Esophagus muscularis mucosa (tissue), 4 donors: Measurements from ENCODE around the gene POFUT2. TPM values are rescaled to one million over a fixed set of nuclear protein-coding genes. Genes with fewer than 3 reads are reported as not detected.
A peak's percentile ranks its signal among the peaks of the same experiment; 100 is the strongest.

ENCODE experiments used
- DNase-seq: peaks from one replicate; pipeline ENCODE4 v3.0.0-alpha.2; 2017; ENCODE audit errors: extremely low spot score
- H3K27ac ChIP-seq, 4 donors: fragments of 200-600 bp; sonication (generic); replicated peaks in 1 of 4; 1 replicate in 3 of 4; 2 replicates in 1 of 4; pipeline ENCODE4 v1.5.1; 2016 to 2019; ENCODE audit warnings: mild to moderate bottlenecking in 1 of 4
- H3K27me3 ChIP-seq, 4 donors: fragments of 200-600 bp; sonication (generic); one replicate each; pipeline versions ENCODE4 v1.5.1 to v1.6.0; 2016 to 2019
- H3K36me3 ChIP-seq, 4 donors: fragments of 200-600 bp; sonication (generic); one replicate each; pipeline ENCODE4 v1.5.1; 2016 to 2019
- H3K4me1 ChIP-seq, 4 donors: fragments of 200-600 bp; sonication (generic); one replicate each; pipeline ENCODE4 v1.5.1; 2016 to 2019
- H3K4me3 ChIP-seq, 4 donors: fragments of 200-600 bp; sonication (generic); 1 replicate in 2 of 4; 2 replicates in 2 of 4; pipeline ENCODE4 v1.5.1; 2016 to 2019; ENCODE audit warnings: mild to moderate bottlenecking in 4 of 4, moderate library complexity in 1 of 4
- H3K9me3 ChIP-seq, 4 donors: fragments of 200-600 bp; sonication (generic); 1 replicate in 3 of 4; 2 replicates in 1 of 4; pipeline ENCODE4 v1.5.1; 2016 to 2019
- EP300 ChIP-seq: sonication (generic); formaldehyde crosslinking; IDR thresholded peaks from one replicate; pipeline ENCODE4 v1.6.1; 2017; ENCODE audit warnings: antibody characterized with exemption
- POLR2A ChIP-seq: fragments of 450-650 bp; IDR thresholded peaks from one replicate; pipeline ENCODE4 v1.6.1; 2017; ENCODE audit warnings: antibody characterized with exemption, moderate library complexity, mild to moderate bottlenecking, low read depth
- POLR2AphosphoS5 ChIP-seq, 2 donors: sonication (generic); formaldehyde crosslinking; IDR thresholded peaks; one replicate each; pipeline ENCODE4 v1.6.1; 2017; ENCODE audit warnings: antibody characterized with exemption in 2 of 2
- WGBS: methylation state at CpG from one replicate; pipeline ENCODE4 v1.1.5; 2018; 5-methylcytosine and 5-hydroxymethylcytosine counted together
- intact Hi-C: fragments of 100-400 bp; cut with DNase I; formaldehyde crosslinking; loops from one replicate; pipeline ENCODE4 v1.15.1; 2023
- total RNA-seq, 4 donors: library from RNA; depleted of rRNA; stranded (reverse); fragments of >200 nt; gene quantifications; one replicate each; pipeline versions ENCODE4 v1.1.0 to v1.2.1, GENCODE V29; 2016
- TF ChIP-seq, protein P1 (sequence below), 3 experiments: fragments of 200-600 bp in 2 of 3; fragments of 450-650 bp in 1 of 3; sonication (generic) in 2 of 3; IDR thresholded peaks; one replicate each; pipeline ENCODE4 v1.5.1; 2017 to 2019; ENCODE audit warnings: antibody characterized with exemption in 3 of 3, mild to moderate bottlenecking in 2 of 3, moderate library complexity in 1 of 3

Gene POFUT2
- total RNA-seq, 4 donors from 2014 or later, result 15.8 to 21.6 (median 18.7) TPM

DNA sequence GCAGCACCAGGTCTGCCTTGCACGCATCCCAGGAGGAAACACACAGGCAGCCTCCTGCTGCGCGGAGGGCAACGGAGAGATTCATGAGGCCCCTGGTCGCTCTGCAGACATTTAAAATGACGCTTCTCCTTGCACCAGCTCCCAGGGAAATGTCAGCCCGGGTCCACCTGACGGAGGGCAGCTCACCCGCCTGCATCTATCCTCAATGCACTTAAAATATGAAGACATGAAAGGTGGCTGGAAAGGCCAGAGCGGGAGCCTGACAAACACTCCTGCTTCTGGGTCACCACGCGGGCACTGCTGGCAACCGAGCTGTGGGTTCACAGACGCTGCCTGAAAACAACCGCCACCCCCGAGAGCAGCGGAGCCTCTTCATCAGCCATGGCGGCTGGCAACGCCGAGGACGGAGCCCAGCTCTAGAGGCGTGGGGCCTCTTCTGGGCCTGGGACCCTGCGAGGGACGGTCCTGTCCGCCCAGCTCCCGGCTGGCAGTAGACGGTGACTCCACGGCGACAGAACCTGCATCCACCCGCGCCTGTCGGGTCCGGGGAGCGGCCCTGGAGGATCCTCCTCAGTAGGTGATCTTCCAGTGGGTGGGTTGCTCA lies 22.7 kb downstream of the POFUT2 start:
- DNase-seq, result no peak
- H3K27ac ChIP-seq, result no peak overlapping the region
- intact Hi-C loops, result no loop called here
- no peaks in the 10 kb centered on the region for H3K4me1 ChIP-seq
- TF ChIP-seq POLR2AphosphoS5 (IDR thresholded peaks at IDR 0.05) (no peak), EP300 (no peak), POLR2A (no peak)
- TF ChIP-seq, protein P1, sequence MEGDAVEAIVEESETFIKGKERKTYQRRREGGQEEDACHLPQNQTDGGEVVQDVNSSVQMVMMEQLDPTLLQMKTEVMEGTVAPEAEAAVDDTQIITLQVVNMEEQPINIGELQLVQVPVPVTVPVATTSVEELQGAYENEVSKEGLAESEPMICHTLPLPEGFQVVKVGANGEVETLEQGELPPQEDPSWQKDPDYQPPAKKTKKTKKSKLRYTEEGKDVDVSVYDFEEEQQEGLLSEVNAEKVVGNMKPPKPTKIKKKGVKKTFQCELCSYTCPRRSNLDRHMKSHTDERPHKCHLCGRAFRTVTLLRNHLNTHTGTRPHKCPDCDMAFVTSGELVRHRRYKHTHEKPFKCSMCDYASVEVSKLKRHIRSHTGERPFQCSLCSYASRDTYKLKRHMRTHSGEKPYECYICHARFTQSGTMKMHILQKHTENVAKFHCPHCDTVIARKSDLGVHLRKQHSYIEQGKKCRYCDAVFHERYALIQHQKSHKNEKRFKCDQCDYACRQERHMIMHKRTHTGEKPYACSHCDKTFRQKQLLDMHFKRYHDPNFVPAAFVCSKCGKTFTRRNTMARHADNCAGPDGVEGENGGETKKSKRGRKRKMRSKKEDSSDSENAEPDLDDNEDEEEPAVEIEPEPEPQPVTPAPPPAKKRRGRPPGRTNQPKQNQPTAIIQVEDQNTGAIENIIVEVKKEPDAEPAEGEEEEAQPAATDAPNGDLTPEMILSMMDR (IDR thresholded peaks at IDR 0.05), result no peak
- H3K36me3 ChIP-seq, result peaks cover 28 to 74% (median 62%) of the 10 kb centered on the region in 4 donors
- no peaks in the 10 kb centered on the region for H3K9me3 ChIP-seq
- H3K4me3 ChIP-seq, result no peak overlapping the region
- H3K27me3 ChIP-seq, result no peaks in the 10 kb centered on the region
- WGBS, result 96% methylated on average over 14 of the region's 34 CpGs

DNA sequence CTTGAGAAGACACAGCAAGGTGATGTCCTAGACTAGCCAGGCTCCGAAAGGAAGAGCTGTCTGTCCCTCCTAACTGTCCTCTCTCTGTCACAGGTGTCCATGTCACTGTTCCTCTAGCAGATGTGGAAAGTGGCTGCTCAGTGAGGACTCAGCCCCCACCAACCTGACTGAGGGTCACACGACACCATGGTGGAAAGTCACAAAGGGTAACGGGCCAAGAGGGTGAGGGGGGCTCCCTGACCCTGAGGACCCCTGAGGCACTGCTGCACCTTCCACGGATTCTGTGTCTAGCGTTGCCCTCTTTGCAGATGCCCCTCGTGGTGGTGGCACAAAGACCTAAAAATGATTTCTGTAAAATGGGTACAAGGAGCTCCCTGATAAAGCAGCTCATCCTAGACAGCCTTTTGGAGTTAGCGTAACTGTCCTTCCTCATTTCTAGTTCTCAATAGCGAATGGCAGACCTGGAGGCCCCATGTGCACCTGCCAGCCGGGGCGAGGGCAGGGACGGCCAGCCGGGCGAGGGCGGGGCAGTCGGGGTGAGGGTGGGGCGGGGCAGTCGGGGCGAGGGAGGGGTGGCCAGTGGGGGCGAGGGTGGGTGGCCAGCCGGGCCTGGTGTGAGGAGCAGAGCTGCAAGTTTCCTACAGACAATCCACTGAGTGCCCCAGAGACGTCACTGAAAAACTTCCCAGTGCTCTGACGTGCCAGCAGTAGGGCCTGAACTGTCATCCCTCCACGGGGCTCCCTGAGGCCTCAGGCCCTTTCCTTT lies 23.4 kb downstream of the POFUT2 start:
- no peaks in the 10 kb centered on the region for H3K9me3 ChIP-seq
- DNase-seq, result no peak
- peaks cover 28 to 67% (median 55%) of the 10 kb centered on the region in 4 donors for H3K36me3 ChIP-seq
- H3K4me3 ChIP-seq, result no peak overlapping the region
- 91% methylated on average over 15 of the region's 23 CpGs for WGBS
- no peaks in the 10 kb centered on the region for H3K4me1 ChIP-seq
- TF ChIP-seq, protein P1 (IDR thresholded peaks at IDR 0.05), result no peak
- TF ChIP-seq POLR2A (no peak), POLR2AphosphoS5 (IDR thresholded peaks at IDR 0.05) (no peak), EP300 (no peak)
- intact Hi-C loops, result no loop called here
- no peak overlapping the region for H3K27ac ChIP-seq
- H3K27me3 ChIP-seq, result no peaks in the 10 kb centered on the region

DNA sequence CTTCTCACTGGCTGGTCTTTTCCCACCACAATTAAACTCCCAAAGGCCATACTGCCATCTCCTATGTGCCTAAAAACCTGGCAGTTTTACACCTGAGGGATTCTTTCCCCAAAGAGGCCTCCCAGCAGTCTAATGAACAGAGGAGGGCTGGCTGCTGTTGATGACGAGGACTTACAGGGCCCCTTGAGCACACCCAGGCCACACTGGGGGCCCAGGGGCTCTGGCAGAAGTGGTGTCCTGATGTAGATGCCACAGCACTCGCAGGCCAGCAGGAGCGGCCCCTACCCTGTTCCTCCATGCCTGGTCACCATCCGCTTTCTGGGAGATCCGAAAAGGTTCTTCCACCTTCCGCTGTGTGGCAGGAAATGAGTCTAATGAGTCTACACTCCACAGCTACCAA lies 24.2 kb downstream of the POFUT2 start:
- Histone ChIP-seq H3K27me3 (no peaks in the 10 kb centered on the region), H3K4me1 (no peaks in the 10 kb centered on the region), H3K27ac (no peak overlapping the region), H3K4me3 (no peak overlapping the region), H3K36me3 (peaks cover 28 to 63% (median 55%) of the 10 kb centered on the region in 4 donors), H3K9me3 (no peaks in the 10 kb centered on the region)
- TF ChIP-seq, protein P1 (IDR thresholded peaks at IDR 0.05), result no peak
- no peak for TF ChIP-seq POLR2AphosphoS5 (IDR thresholded peaks at IDR 0.05)
- no peak for TF ChIP-seq EP300
- no peak for TF ChIP-seq POLR2A
- peak; percentile 55 for DNase-seq
- intact Hi-C loops, result no loop called here
- 86% methylated on average over 6 of the region's 6 CpGs for WGBS

DNA sequence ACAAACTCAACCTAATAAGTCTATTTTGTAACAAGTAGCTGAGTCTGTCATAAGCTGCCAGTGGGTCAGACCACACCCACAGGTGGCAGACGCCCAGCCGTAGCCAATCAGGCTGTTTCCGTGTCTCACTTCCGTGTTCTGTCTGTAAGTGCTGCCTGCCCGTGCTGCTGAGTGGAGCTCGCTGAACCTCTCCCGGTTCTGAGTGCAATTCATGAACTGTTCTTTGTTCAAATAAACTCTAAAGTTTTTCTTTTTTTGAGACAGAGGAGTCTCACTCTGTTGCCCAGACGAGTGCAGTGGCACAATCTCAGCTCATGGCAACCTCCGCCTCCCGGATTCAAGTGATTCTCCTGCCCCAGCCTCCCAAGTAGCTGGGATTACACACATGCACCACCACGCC lies 25.1 kb downstream of the POFUT2 start:
- H3K36me3 ChIP-seq, result peaks cover 25 to 54% (median 49%) of the 10 kb centered on the region in 4 donors
- TF ChIP-seq EP300, result no peak
- TF ChIP-seq POLR2AphosphoS5 (IDR thresholded peaks at IDR 0.05), result no peak
- no peak for TF ChIP-seq POLR2A
- TF ChIP-seq, protein P1 (IDR thresholded peaks at IDR 0.05), result no peak
- H3K4me1 ChIP-seq, result no peaks in the 10 kb centered on the region
- H3K27me3 ChIP-seq, result peaks cover 0 to 5% (median 0%) of the 10 kb centered on the region in 4 donors
- no peaks in the 10 kb centered on the region for H3K9me3 ChIP-seq
- no peak overlapping the region for H3K4me3 ChIP-seq
- peak; percentile 53 for DNase-seq
- H3K27ac ChIP-seq, result no peak overlapping the region
- 91% methylated on average over 11 of the region's 11 CpGs for WGBS
- intact Hi-C loops, result no loop called here
